Measurements from ENCODE around the gene ZNF804B.

Gene ZNF804B

GRCh38 chr7:88969167-88969566 lies 209.7 kb downstream of the ZNF804B start:
- Mint-ChIP-seq H3K27me3 (no peaks in the 10 kb centered on the region), H3K36me3 (no peaks in the 10 kb centered on the region), H3K27ac (no peak overlapping the region), H3K9me3 (no peaks in the 10 kb centered on the region), H3K4me3 (no peak overlapping the region), H3K4me1 (no peaks in the 10 kb centered on the region)
- CTCF ChIA-PET: interaction anchor here (0.6 kb wide), 1 partner anchor 198 kb away, joined by 3 read pairs; no protein-coding TSS in a partner anchor
- no peak for DNase-seq

DNA sequence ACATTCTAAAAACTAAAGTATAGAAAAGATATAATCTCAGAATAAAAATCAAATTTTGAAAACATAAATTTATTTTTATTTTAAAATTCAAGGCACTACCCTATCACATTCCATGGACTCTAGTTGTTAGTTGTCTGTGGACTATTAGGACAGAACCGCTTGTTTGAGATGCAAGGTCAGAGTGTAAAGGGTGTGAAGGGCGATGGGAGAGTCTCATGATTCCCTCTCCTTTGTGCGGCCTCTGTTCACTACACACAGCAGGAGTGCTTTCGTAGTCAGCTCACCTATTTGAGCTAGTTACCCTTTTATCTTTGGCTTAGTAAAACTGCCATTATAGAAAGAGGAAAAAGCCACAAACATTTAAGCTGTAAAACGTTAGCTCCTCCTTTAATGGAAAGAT lies 225.8 kb downstream of the ZNF804B start:
- no peak overlapping the region for H3K4me3 Mint-ChIP-seq
- H3K27ac Mint-ChIP-seq: no peak overlapping the region
- H3K36me3 Mint-ChIP-seq: no peaks in the 10 kb centered on the region
- H3K4me1 Mint-ChIP-seq: no peaks in the 10 kb centered on the region
- H3K27me3 Mint-ChIP-seq: no peaks in the 10 kb centered on the region
- no peaks in the 10 kb centered on the region for H3K9me3 Mint-ChIP-seq
- CTCF ChIA-PET: no interaction called here
- no peak for DNase-seq

DNA sequence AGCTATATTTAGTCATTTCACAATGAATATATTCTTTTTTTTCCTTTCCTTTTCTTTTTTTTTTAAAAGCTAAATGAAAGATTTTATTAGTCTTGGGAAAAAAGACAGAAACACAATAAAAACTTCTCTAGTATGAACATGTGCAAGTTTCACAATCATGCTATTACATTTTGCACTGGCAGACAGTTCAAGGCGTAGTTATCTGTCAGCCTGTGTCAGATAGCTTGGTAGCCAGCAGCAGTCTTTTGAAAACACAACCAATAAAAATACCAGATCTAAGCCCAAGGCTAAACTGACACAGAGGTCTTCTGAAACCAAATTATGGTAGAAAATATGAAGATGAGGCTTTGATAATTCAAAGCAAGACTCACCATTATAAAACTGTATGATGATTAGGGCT lies 241.8 kb downstream of the ZNF804B start:
- H3K27me3 Mint-ChIP-seq: no peaks in the 10 kb centered on the region
- no peaks in the 10 kb centered on the region for H3K36me3 Mint-ChIP-seq
- H3K27ac Mint-ChIP-seq: no peak overlapping the region
- CTCF ChIA-PET: no interaction called here
- no peaks in the 10 kb centered on the region for H3K9me3 Mint-ChIP-seq
- no peak overlapping the region for H3K4me3 Mint-ChIP-seq
- H3K4me1 Mint-ChIP-seq: peaks cover 21% of the 10 kb centered on the region
- DNase-seq: no peak

DNA sequence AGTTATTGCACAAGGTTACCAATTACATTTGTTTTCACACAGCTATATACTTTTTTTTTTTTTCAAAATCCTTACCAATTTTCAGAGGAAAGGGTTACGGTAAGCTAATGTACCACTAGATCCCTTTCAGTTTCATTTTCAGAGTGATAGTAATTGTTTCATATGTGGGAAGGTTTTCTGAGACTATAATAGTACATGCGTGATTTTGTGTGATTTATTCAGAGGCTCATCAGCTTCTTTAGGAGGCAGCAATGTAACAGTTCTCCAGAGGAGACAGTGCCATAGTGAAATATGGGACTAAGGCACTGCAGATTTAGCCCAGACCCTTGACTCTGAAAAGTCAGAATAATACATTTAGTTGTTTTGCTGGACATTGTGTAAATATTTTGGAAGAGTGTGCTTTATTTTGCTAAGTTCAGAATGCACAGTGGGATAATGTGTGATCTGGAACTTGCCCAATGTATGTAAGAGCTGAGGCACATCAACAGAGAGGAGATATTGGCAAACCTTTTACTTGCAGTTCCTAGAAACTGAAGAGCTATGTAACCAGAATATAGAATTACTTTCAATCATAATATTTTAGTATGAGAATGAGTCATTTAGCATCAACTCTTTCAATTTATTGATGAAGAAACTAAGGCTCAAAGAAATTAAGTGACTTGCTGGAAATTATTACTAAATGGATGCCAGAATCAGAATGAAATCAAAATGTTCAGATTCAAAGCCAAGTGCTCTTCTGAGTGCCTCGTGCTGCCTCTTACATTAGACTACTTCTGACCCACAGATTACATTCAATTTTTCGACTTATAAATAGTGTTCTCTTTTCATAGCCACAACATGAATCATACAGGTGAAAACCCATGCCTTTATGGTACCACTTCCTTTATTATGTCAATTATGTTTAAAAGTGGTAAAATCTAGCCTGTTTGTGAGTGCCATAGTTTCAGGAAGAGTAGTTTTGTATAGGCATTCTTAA lies 243.8 kb downstream of the ZNF804B start:
- Mint-ChIP-seq H3K4me3 (peak overlapping the region; percentile 71), H3K27me3 (no peaks in the 10 kb centered on the region), H3K9me3 (no peaks in the 10 kb centered on the region), H3K36me3 (no peaks in the 10 kb centered on the region), H3K27ac (peak overlapping the region; percentile 93), H3K4me1 (peaks cover 21% of the 10 kb centered on the region)
- CTCF ChIA-PET: no interaction called here
- DNase-seq: no peak

- no peaks in the 10 kb centered on the region for H3K27me3 Mint-ChIP-seq
- DNase-seq: no peak
- peaks cover 4% of the 10 kb centered on the region for H3K9me3 Mint-ChIP-seq
- no peaks in the 10 kb centered on the region for H3K36me3 Mint-ChIP-seq
- H3K4me1 Mint-ChIP-seq: no peaks in the 10 kb centered on the region
- CTCF ChIA-PET: no interaction called here
- no peak overlapping the region for H3K4me3 Mint-ChIP-seq
- H3K27ac Mint-ChIP-seq: no peak overlapping the region
Observed at GRCh38 chr7:89012016-89012415, 252.5 kb downstream of the ZNF804B start.

GRCh38 chr7:89017695-89018094 lies 258.2 kb downstream of the ZNF804B start:
- no peak for DNase-seq
- CTCF ChIA-PET: no interaction called here

DNA sequence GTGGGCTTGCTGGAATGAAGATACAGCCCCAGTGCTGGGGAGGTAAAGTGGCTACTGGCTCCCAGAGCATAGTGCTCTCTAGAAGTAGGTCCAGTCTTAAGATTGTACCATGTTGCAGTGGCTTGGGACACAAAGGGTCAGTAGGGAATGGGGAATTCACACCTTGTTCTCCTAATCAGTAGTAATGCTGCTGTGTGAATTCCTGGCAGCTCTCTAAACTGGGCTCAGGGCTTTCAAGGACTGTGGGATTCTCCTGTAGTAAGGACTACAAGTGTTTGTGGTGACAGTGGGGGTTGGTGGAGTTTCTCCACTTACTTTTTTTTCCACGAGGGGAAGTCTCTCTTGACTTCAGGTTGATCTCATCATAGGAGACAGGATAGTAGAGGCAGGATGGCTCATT lies 262.2 kb downstream of the ZNF804B start:
- H3K27me3 Mint-ChIP-seq: no peaks in the 10 kb centered on the region
- no peaks in the 10 kb centered on the region for H3K9me3 Mint-ChIP-seq

More at GRCh38 chr7:89017695-89018094, 258.2 kb downstream of the ZNF804B start:
- H3K4me1 Mint-ChIP-seq: no peaks in the 10 kb centered on the region
- H3K27me3 Mint-ChIP-seq: no peaks in the 10 kb centered on the region
- no peak overlapping the region for H3K4me3 Mint-ChIP-seq
- H3K9me3 Mint-ChIP-seq: no peaks in the 10 kb centered on the region
- no peaks in the 10 kb centered on the region for H3K36me3 Mint-ChIP-seq
- no peak overlapping the region for H3K27ac Mint-ChIP-seq

DNA sequence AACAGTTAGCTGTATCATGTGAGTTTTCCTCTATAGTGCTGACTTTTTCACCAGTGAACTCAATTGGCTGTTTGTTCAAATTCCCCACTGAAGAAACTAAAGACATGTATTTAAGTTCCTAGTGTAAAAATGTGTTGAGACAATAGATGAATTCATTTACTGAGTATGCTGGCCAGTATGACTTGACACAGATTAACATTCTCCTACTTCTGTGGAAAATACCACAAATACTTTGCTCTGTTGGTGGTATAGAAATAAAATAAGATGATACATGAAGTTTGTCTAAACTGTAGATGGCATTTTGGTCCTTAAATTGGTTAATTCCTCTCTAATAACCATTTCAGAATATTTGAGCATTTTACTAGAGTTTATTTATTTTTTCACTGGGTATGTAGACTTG lies 263.7 kb downstream of the ZNF804B start:
- CTCF ChIA-PET: no interaction called here
- H3K9me3 Mint-ChIP-seq: no peaks in the 10 kb centered on the region
- no peaks in the 10 kb centered on the region for H3K27me3 Mint-ChIP-seq
- DNase-seq: no peak
- no peaks in the 10 kb centered on the region for H3K4me1 Mint-ChIP-seq
- H3K36me3 Mint-ChIP-seq: no peaks in the 10 kb centered on the region
- no peak overlapping the region for H3K27ac Mint-ChIP-seq
- no peak overlapping the region for H3K4me3 Mint-ChIP-seq

More for the DNA sequence above, 262.2 kb downstream of the ZNF804B start:
- Mint-ChIP-seq H3K4me1 (no peaks in the 10 kb centered on the region), H3K4me3 (no peak overlapping the region), H3K36me3 (no peaks in the 10 kb centered on the region), H3K27ac (no peak overlapping the region)
- CTCF ChIA-PET: no interaction called here
- no peak for DNase-seq

DNA sequence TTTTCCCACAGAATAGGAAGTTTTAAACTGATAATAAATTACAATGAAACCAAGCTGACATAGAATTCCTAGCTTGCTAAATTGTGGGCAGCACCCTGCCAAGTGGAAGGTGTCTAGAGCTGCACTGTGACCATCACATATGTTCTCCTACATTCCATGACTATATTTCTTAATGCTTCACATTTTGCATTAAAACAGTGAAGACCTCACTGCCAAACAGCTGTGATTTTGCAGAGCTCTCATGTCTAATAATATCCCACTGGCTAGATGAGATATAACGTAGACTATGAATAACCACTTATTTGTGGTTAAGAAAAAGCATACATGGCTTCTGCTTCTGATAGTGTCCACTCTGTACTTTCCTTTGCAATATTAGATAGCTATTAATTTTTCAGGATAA lies 264.4 kb downstream of the ZNF804B start:
- Mint-ChIP-seq H3K9me3 (no peaks in the 10 kb centered on the region), H3K36me3 (no peaks in the 10 kb centered on the region), H3K27ac (no peak overlapping the region), H3K27me3 (no peaks in the 10 kb centered on the region), H3K4me3 (no peak overlapping the region), H3K4me1 (no peaks in the 10 kb centered on the region)
- CTCF ChIA-PET: no interaction called here
- DNase-seq: no peak

DNA sequence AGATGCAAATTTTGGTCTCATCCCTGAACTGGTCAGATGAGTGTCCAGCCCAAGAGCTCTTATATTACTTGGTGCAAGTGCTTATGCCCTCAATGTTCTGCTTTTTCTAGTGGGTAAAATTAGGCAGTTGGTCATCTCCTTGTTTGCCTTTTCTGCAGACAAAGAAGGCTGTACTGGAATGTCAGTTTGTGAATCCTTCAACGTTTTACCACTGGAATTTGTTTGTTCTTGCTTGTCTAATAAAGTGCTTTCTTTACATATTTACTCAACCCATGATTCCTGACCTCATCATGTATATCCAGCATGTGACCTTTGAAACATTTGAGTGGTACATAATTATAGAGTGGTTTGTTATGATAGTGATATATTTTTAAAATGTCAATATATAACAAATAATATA lies 268.3 kb downstream of the ZNF804B start:
- Mint-ChIP-seq H3K27ac (no peak overlapping the region), H3K4me3 (no peak overlapping the region), H3K9me3 (no peaks in the 10 kb centered on the region), H3K36me3 (no peaks in the 10 kb centered on the region), H3K4me1 (no peaks in the 10 kb centered on the region), H3K27me3 (no peaks in the 10 kb centered on the region)
- no peak for DNase-seq
- CTCF ChIA-PET: no interaction called here

- H3K36me3 Mint-ChIP-seq: no peaks in the 10 kb centered on the region
- no peak overlapping the region for H3K4me3 Mint-ChIP-seq
- CTCF ChIA-PET: no interaction called here
- no peak for DNase-seq
- H3K27ac Mint-ChIP-seq: no peak overlapping the region
- no peaks in the 10 kb centered on the region for H3K4me1 Mint-ChIP-seq
- no peaks in the 10 kb centered on the region for H3K27me3 Mint-ChIP-seq
- no peaks in the 10 kb centered on the region for H3K9me3 Mint-ChIP-seq
Observed at GRCh38 chr7:89028319-89028718, 268.8 kb downstream of the ZNF804B start.

DNA sequence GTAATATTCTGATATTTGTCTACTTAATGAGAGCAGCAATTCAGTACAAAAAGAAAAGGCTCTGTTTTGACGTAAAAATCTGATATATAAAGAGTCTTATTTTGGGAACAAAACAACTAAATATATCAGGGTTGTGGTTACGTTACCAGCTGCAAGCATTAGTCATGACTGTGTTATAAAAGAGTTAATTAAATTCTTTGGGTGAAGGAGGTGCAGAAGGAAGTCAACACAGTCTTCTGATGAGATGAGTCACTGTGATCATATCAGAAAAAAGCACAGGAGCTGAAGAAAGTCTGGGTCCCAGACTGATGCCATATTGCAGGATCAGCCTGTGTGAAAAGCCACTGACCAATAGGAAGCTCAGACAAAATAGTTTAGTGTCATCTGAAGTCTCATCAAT lies 270.4 kb downstream of the ZNF804B start:
- no peak for DNase-seq
- CTCF ChIA-PET: no interaction called here
- H3K27ac Mint-ChIP-seq: no peak overlapping the region
- no peaks in the 10 kb centered on the region for H3K27me3 Mint-ChIP-seq
- H3K4me1 Mint-ChIP-seq: no peaks in the 10 kb centered on the region
- no peak overlapping the region for H3K4me3 Mint-ChIP-seq
- no peaks in the 10 kb centered on the region for H3K36me3 Mint-ChIP-seq
- no peaks in the 10 kb centered on the region for H3K9me3 Mint-ChIP-seq

- Mint-ChIP-seq H3K36me3 (no peaks in the 10 kb centered on the region), H3K27ac (no peak overlapping the region), H3K4me3 (no peak overlapping the region), H3K9me3 (peaks cover 5% of the 10 kb centered on the region), H3K4me1 (no peaks in the 10 kb centered on the region), H3K27me3 (no peaks in the 10 kb centered on the region)
- DNase-seq: no peak
- CTCF ChIA-PET: no interaction called here
Observed at GRCh38 chr7:89041240-89041639, 281.7 kb downstream of the ZNF804B start.

DNA sequence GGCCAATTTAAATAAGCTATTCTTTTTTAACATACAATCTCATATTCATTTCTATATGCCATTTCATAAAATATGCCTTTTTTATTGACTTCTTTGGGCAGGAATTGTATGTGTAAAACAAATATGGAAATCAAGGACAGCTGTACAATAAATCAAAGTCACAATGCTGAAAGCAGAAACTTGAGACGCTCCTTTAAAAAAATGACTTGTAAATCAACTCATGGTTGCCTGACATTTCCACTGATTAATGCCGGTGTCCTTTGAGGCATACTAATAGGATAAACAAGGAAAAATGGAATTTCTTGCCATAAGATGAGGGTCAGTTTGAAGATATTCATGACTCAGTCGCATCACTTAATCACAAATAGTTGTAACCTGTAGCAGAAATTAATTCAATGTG lies 283.4 kb downstream of the ZNF804B start:
- no peak overlapping the region for H3K4me3 Mint-ChIP-seq
- H3K27me3 Mint-ChIP-seq: no peaks in the 10 kb centered on the region
- peaks cover 5% of the 10 kb centered on the region for H3K9me3 Mint-ChIP-seq
- CTCF ChIA-PET: no interaction called here
- no peaks in the 10 kb centered on the region for H3K4me1 Mint-ChIP-seq
- H3K27ac Mint-ChIP-seq: no peak overlapping the region
- DNase-seq: no peak
- no peaks in the 10 kb centered on the region for H3K36me3 Mint-ChIP-seq

- Mint-ChIP-seq H3K36me3 (no peaks in the 10 kb centered on the region), H3K27ac (no peak overlapping the region), H3K4me1 (no peaks in the 10 kb centered on the region), H3K4me3 (no peak overlapping the region), H3K9me3 (no peaks in the 10 kb centered on the region), H3K27me3 (no peaks in the 10 kb centered on the region)
- no peak for DNase-seq
- CTCF ChIA-PET: no interaction called here
Observed at GRCh38 chr7:89049043-89049442, 289.5 kb downstream of the ZNF804B start.

Data from activated naive CD4-positive, alpha-beta T cell treated with anti-CD3 and anti-CD28 coated beads, Interleukin-2, amount 10 ng/mL, durations not matched to agents 7 days and 5 days (primary cell).